IMR-90 (cell line): ENCODE data around the gene COX6B2. TPM values are rescaled to one million over a fixed set of nuclear protein-coding genes. Genes with fewer than 3 reads are reported as not detected.

Experiments
- ATAC-seq: fragments of 200-7000 bp; cut with Tn5 transposase; 2 replicates; pipeline ENCODE4 v1.9.1; 2020; ENCODE audit warnings: low read depth, mild to moderate bottlenecking, moderate library complexity
- BruUV-seq: library from RNA; stranded (reverse); fragments of 400-500 nt; replicated peaks from 2 replicates; lab custom pipeline; 2021; lab: Mats Ljungman, UMichigan
- CTCF ChIA-PET: fragments of 300-600 bp; formaldehyde crosslinking; extraction: SDS; loops from one replicate; lab custom pipeline; 2021; ENCODE audit warnings: antibody characterized with exemption; lab: Yijun Ruan, JAX
- POLR2A ChIA-PET: fragments of 300-600 bp; sonication (Branson Sonifier 250); formaldehyde crosslinking; loops from one replicate; lab custom pipeline; 2022; ENCODE audit warnings: antibody characterized with exemption; ENCODE audit not compliant: unreplicated experiment; lab: Charles Lee
- DNase-seq: peaks from one replicate; pipeline ENCODE4 v3.0.0; 2013
- H2AFZ ChIP-seq: replicated peaks from 2 replicates; pipeline ENCODE3; 2013; ENCODE audit warnings: low read length, mild to moderate bottlenecking; ENCODE audit not compliant: poor library complexity
- H2AK5ac ChIP-seq: 2 replicates; pipeline ENCODE4 v1.6.1; 2013; ENCODE audit warnings: low read depth, low read length, inconsistent platforms
- H2AK9ac ChIP-seq: replicated peaks from 2 replicates; pipeline ENCODE3; 2013; ENCODE audit warnings: mild to moderate bottlenecking, low read depth, low read length, moderate library complexity; ENCODE audit not compliant: poor library complexity
- H2BK120ac ChIP-seq: 2 replicates; pipeline ENCODE4 v1.6.1; 2013; ENCODE audit warnings: low read depth, low read length, inconsistent platforms
- H2BK15ac ChIP-seq: 3 replicates; pipeline ENCODE4 v1.6.1; 2013; ENCODE audit warnings: low read depth, low read length, inconsistent platforms
- H2BK20ac ChIP-seq: 2 replicates; pipeline ENCODE4 v1.6.1; 2013; ENCODE audit warnings: low read depth, mild to moderate bottlenecking, inconsistent platforms, low read length, moderate library complexity
- H2BK5ac ChIP-seq: 2 replicates; pipeline ENCODE4 v1.6.1; 2013; ENCODE audit warnings: mild to moderate bottlenecking, low read depth, low read length, inconsistent platforms; ENCODE audit not compliant: poor library complexity, severe bottlenecking
- H3K14ac ChIP-seq: replicated peaks from 2 replicates; pipeline ENCODE4 v1.6.1; 2013; ENCODE audit warnings: low read depth, low read length, inconsistent platforms
- H3K18ac ChIP-seq: 2 replicates; pipeline ENCODE4 v1.6.1; 2013; ENCODE audit warnings: low read depth, low read length, control low read depth
- H3K23ac ChIP-seq: 2 replicates; pipeline ENCODE4 v1.6.1; 2013; ENCODE audit warnings: low read depth, low read length, inconsistent platforms
- H3K27ac ChIP-seq: 2 replicates; pipeline ENCODE4 v1.5.1; 2013; ENCODE audit warnings: mild to moderate bottlenecking, control low read depth, low read length; ENCODE audit not compliant: insufficient read depth
- H3K27me3 ChIP-seq: 2 replicates; pipeline ENCODE4 v1.6.1; 2013; ENCODE audit warnings: low read length; ENCODE audit not compliant: control insufficient read depth, insufficient read depth
- H3K36me3 ChIP-seq: 2 replicates; pipeline ENCODE4 v1.6.1; 2013; ENCODE audit warnings: low read length, mixed read lengths; ENCODE audit not compliant: control insufficient read depth, insufficient read depth
- H3K4ac ChIP-seq: 2 replicates; pipeline ENCODE4 v1.6.1; 2013; ENCODE audit warnings: low read depth, low read length, inconsistent platforms
- H3K4me1 ChIP-seq: 2 replicates; pipeline ENCODE4 v1.6.1; 2013; ENCODE audit warnings: low read length, mixed read lengths; ENCODE audit not compliant: control insufficient read depth, insufficient read depth
- H3K4me2 ChIP-seq: 2 replicates; pipeline ENCODE4 v1.6.1; 2013; ENCODE audit warnings: low read depth, mild to moderate bottlenecking, control low read depth, low read length, moderate library complexity
- H3K4me3 ChIP-seq: 2 replicates; pipeline ENCODE4 v1.5.1; 2013; ENCODE audit warnings: low read depth, mild to moderate bottlenecking, control low read depth, low read length, moderate library complexity; ENCODE audit not compliant: insufficient read depth
- H3K56ac ChIP-seq: 2 replicates; pipeline ENCODE4 v1.6.1; 2013; ENCODE audit warnings: low read length, inconsistent platforms; ENCODE audit not compliant: insufficient read depth; ENCODE audit errors: extremely low read depth
- H3K79me1 ChIP-seq, 2 experiments: 2 replicates each; pipeline ENCODE4 v1.6.1; 2013; ENCODE audit warnings: low read length in 2 of 2, inconsistent platforms in 1 of 2, low read depth in 1 of 2
- H3K9ac ChIP-seq: 2 replicates; pipeline ENCODE4 v1.6.1; 2013; ENCODE audit warnings: low read depth, low read length, control low read depth
- H3K9me1 ChIP-seq: 2 replicates; pipeline ENCODE4 v1.6.1; 2013; ENCODE audit warnings: low read length, inconsistent platforms; ENCODE audit not compliant: insufficient read depth
- H3K9me3 ChIP-seq: 2 replicates; pipeline ENCODE4 v1.6.1; 2013; ENCODE audit warnings: low read length; ENCODE audit not compliant: control insufficient read depth, insufficient read depth
- H4K20me1 ChIP-seq: 2 replicates; pipeline ENCODE4 v1.6.1; 2013; ENCODE audit warnings: low read length, inconsistent platforms; ENCODE audit not compliant: insufficient read depth
- H4K5ac ChIP-seq: 2 replicates; pipeline ENCODE4 v1.6.1; 2013; ENCODE audit warnings: mild to moderate bottlenecking, low read depth, low read length, control low read depth
- H4K8ac ChIP-seq, 2 experiments: 2 replicates each; pipeline ENCODE4 v1.6.1; 2013; ENCODE audit warnings: low read depth in 2 of 2, low read length in 2 of 2, control low read depth in 1 of 2, inconsistent platforms in 1 of 2
- H4K91ac ChIP-seq: 2 replicates; pipeline ENCODE4 v1.6.1; 2013; ENCODE audit warnings: low read depth, low read length, inconsistent platforms; ENCODE audit not compliant: insufficient read depth
- BHLHE40 ChIP-seq: fragments of 150-350 bp; IDR thresholded peaks from 2 replicates; pipeline ENCODE4 v1.6.1; 2016; ENCODE audit warnings: mild to moderate bottlenecking, low read depth, low read length
- ELK1 ChIP-seq: fragments of 150-350 bp; IDR thresholded peaks from 2 replicates; pipeline ENCODE4 v1.6.1; 2016; ENCODE audit warnings: low read depth, mild to moderate bottlenecking, low read length, moderate library complexity, borderline replicate concordance
- FOS ChIP-seq: fragments of 150-350 bp; IDR thresholded peaks from 2 replicates; pipeline ENCODE4 v1.6.1; 2016; ENCODE audit warnings: low read depth, low read length
- NFE2L2 ChIP-seq: fragments of 150-350 bp; IDR thresholded peaks from 2 replicates; pipeline ENCODE4 v1.6.1; 2016; ENCODE audit warnings: low read depth, mild to moderate bottlenecking, low read length
- RAD21 ChIP-seq: IDR thresholded peaks from 2 replicates; pipeline ENCODE4 v1.6.1; 2012; ENCODE audit warnings: low read length, improper control_type of control experiment
- RFX5 ChIP-seq: IDR thresholded peaks from 2 replicates; pipeline ENCODE4 v1.8.0; 2012; ENCODE audit warnings: low read depth, mild to moderate bottlenecking, low read length, moderate library complexity
- USF2 ChIP-seq: fragments of 150-350 bp; IDR thresholded peaks from 2 replicates; pipeline ENCODE4 v1.6.1; 2017; ENCODE audit warnings: mild to moderate bottlenecking, antibody characterized with exemption, low read length, low read depth
- whole genome bisulfite sequencing, 2 experiments: methylation state at CpG; one replicate each; pipeline versions ENCODE4 v1.1.5 to v1.1.7; 2013; ENCODE audit warnings: missing lambda C conversion rate in 2 of 2; ENCODE audit not compliant: insufficient read length in 1 of 2; ENCODE audit errors: extremely low coverage in 2 of 2; 5-methylcytosine and 5-hydroxymethylcytosine counted together
- dilution Hi-C: fragments of 300-500 bp; cut with HindIII; formaldehyde crosslinking; loops from one replicate; pipeline ENCODE4 v1.14.3; 2018; ENCODE audit warnings: low sequenced_read_pairs; ENCODE audit not compliant: unreplicated experiment
- in situ Hi-C: fragments of 300-500 bp; cut with MboI; formaldehyde crosslinking; loops from 3 replicates; pipeline ENCODE4 v1.14.3; 2019; ENCODE audit warnings: low sequenced_read_pairs, inconsistent platforms, mixed read lengths
- intact Hi-C: fragments of 100-400 bp; cut with micrococcal nuclease; formaldehyde crosslinking; loops from 2 replicates; pipeline ENCODE4 v1.10.0; 2022
- polyA plus RNA-seq, 3 experiments: library from polyadenylated mRNA; depleted of rRNA; stranded (reverse); fragments of >200 nt; gene quantifications; 2 replicates each; pipeline ENCODE4 v1.2.3, GENCODE V29; 2012; ENCODE audit warnings: low replicate concordance in 1 of 3
- total RNA-seq: library from RNA; depleted of rRNA; stranded (reverse); fragments of >200 nt; gene quantifications from 2 replicates; pipeline ENCODE4 v1.2.3, GENCODE V29; 2012

Gene COX6B2
- total and polyA plus RNA-seq, 2 of the 4 experiments (the other 2 are of a cell fraction), result 0.19 TPM; not detected in 1

GRCh38 chr19:55358943-55359908, 4.7 kb upstream of the COX6B2 start:
- Histone ChIP-seq H3K9ac (no peak overlapping the region), H2BK5ac (no peak overlapping the region), H2AFZ (no peak overlapping the region), H2BK20ac (no peak overlapping the region), H3K14ac (no peak overlapping the region), H4K8ac (no peak overlapping the region), H3K27me3 (peaks cover 21% of the 10 kb centered on the region), H2BK15ac (no peak overlapping the region), H3K79me1 (no peaks in the 10 kb centered on the region), H3K27ac (no peak overlapping the region), H3K18ac (no peak overlapping the region), H4K20me1 (peaks cover 16% of the 10 kb centered on the region), H3K9me1 (peaks cover 3% of the 10 kb centered on the region; the same call in 1 of the 2 replicates), H4K91ac (no peak overlapping the region), H3K9me3 (no peaks in the 10 kb centered on the region), H3K4me1 (peaks cover under 1% of the 10 kb centered on the region; the same call in 1 of the 2 replicates), H4K5ac (no peak overlapping the region), H2AK9ac (no peak overlapping the region), H3K4me2 (no peak overlapping the region), H3K36me3 (no peaks in the 10 kb centered on the region), H3K4ac (no peak overlapping the region), H2BK120ac (no peak overlapping the region), H3K4me3 (no peak overlapping the region), H3K23ac (no peak overlapping the region), H2AK5ac (0 out of 2 replicates have a peak overlapping the region, but pooled peaks have one; percentile 8), H3K56ac (no peak overlapping the region)
- intact Hi-C loops (no loop called here), in situ Hi-C loops (no loop called here), dilution Hi-C loops (no loop called here)
- DNase-seq, result no peak
- 74% methylated on average over 17 of the region's 32 CpGs; no CpG with 5 or more reads in 1 of the 2 experiments for WGBS, 2 experiments
- ChIA-PET CTCF (interaction anchor here (0.7 kb wide), 1 partner anchor 32 kb away, joined by 3 read pairs; no protein-coding TSS in a partner anchor), POLR2A (no interaction called here)
- ATAC-seq, result no peak
- BruUV-seq, result no TSS peak
- TF ChIP-seq RFX5, result no peak
- no peak for TF ChIP-seq RAD21
- no peak for TF ChIP-seq BHLHE40
- TF ChIP-seq ELK1, result no peak
- TF ChIP-seq FOS, result no peak
- no peak for TF ChIP-seq NFE2L2
- TF ChIP-seq USF2, result no peak
